Measurements from ENCODE around the gene CCDC183.
"Not testable (repeated sequence)": the region's sequence is repeated elsewhere in the genome, so short reads cannot be mapped to it uniquely, and the experiment has no call there.

Gene CCDC183

DNA sequence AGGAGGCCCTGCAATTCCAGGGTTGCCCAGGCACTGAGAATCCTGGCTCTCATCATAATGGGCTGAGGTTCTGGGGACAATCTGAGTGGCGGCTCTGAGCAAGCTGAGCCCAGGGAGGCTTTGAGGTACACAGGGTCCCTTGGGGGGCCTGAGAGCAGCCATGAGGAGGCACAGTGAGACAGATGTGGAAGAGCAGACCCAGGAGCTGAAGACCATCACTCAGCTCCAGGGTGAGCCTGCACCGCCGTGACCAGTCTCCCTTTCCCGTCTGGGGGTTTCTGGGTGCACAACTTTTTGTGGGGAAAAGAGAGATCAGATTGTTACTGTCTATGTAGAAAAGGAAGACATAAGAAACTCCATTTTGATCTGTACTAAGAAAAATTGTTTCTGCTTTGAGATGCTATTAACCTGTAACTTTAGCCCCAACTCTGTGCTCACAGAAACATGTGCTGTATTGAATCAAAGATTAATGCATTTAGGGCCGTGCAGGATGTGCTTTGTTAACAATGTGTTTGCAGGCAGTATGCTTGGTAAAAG, at the start of gene CCDC183:
CCDC183 (plus strand) TSS at position 101 of the 537 bp plus-strand sequence; CDS start at position 161, 60 bp downstream.
- no peak for ATAC-seq

DNA sequence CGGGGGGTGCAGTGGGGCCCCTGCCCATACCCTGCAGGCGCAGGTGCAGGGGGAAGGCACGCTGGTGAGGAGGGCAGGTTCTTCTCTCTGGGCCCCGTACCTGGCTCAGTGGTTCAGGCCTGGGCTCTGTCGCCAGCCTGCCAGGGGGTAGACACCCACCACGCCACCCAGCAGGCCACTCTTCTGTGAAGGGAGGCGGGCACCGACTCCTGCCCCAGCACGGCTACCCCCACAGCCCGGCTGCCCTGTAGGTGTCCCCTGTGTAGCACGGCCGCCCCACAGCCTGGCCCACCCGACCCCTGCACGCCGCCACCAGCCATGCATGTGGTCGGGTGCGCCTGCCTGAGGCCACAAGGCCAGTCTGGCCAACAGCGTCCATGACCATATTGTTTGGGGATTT, 49.5 kb upstream of the CCDC183 start:
- no peak for ATAC-seq

DNA sequence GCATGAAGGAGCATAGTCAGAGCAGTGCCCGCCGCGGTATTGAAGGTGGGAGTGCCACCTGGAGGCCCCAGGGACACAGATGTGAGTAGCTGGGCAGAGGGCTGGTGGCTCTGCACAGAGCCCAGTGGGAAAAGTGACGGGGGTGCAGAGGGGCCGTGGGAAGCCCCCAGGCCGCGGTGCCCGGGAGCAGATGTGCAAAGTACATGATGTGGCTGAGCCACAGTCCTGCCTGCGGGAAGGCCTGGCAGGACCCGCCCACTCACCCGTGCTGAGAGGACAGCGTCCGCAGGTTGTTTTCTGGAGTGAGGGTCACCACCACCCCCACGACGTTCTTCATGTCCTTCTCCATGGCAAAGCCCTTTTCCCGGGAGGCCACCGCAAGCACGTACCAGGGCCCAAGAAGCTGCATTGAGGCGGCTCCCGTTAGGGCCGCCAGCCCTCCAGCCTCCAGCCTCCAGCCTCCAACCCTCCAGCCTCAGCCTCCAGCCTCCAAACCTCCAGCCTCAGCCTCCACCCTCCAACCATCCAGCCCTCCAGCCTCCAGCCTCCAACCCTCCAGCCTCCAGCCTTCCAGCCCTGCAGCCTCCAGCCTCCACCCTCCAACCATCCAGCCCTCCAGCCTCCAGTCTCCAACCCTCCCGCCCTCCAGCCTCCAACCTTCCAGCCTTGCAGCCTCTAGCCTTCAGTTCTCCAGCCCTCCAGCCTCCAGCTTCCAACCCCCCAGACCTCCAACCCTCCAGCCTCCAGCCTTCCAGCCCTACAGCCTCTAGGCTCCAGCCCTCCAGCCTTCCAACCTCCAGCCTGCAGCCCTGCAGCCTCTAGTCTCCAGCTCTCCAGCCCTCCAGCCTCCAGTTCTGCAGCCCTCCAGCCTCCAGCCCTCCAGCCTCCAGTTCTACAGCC, 48.7 kb upstream of the CCDC183 start:
- ATAC-seq: no peak

DNA sequence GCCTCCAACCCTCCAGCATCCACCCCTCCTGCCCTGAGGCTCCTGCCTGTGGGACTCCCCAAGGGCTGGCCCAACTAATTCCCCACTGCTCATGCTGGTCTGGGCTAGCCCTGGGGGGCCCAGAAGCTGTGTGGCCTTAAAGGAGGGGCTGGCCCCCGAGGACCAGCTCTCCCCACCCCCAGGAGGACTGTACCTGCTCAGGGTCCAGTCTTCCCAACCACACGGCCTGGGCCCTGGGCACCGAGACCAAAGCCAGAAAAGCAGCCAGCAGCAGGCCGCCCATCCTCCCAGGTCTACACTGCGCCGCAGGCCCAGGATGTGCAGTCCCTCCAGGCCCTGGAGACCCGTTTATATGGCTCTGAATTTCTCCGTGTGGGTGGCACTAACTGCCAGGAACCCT, 47.9 kb upstream of the CCDC183 start, which contains the start of gene LCN6:
LCN6 (minus strand) TSS at position 325 of the 400 bp plus-strand sequence; CDS start at position 283, 42 bp downstream.
- ATAC-seq: no peak

DNA sequence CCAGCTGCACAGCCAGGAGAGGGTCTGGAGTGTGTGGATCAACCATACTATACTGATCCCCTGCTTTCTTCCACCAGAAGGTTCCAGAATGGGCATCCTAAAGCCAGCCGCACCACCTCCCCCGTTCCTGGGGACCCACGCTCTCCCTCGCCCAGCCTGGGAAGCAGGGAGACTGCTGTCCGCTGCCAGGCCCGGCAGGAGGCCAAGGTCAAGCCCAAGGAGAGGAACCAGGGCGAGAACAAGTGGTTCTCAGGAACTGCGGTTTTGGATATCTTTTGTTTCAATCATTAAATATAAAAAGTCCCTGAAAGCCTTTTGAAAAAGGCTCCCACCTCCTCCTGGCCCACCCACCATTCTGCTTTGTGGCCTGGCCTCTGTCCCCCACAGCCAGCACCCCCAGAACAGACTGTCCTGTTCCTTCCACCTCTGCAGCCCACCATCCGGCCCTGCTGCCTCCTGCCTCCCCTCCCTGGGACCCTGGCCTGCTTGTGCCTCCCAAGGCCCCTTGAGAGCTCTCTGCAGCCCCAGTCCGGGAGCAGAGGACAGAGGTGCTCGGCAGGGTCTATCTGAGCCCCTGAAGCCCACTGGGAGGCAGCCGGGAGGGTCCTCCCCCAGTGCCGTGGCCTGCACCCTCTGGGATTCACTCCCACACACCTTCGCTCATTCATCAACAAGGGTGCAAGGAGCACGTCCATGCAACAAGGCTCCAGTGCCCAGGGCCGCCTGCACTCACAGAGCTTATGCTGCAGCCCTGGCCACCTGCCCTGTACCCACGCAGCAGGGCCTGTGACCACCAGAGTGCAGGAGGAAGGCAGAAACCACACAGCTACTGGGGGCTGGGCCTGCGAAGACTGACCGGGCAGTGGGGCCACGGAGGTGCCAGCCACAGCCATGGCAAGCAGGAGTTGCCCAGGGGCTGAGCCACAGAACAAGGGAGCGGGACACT, 47.2 kb upstream of the CCDC183 start:
- ATAC-seq: no peak

DNA sequence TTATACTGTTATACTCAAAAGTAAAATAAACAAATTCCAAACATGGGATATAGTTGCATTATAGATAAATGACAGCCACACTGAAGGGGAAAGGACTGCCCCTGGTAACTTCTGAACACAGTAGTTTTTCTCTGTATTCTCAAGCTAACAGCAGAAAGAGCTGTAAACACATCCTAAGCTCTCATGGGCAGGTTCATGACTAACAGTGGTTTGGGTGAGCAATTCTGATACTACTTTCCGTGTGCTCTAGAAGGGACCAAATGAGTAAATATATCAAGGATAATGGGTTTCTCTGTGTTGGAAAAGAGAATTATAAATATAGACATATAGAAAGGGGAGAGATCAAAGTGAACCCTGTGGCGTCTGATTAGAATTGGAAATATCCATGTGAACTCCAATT, 45.6 kb upstream of the CCDC183 start:
- peak; percentile 80 to 86 for ATAC-seq

DNA sequence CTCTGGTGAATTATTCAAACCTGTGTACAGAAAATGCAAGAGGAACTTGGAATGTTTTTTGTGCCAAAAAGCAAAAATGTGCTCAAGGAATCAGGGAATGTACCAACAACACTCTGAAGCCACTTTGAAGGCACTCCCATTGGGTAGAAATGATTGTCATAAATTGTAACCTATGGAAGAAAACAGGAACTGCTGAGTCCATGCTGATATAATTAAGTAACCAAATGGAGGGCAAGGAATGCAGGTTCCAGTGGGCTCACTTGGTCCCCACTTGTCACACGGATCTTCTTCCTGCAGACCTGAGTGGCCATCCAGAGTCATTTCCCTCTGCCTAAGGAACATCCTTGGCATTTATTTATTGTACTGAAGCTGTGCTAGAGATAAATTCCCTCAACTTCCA, 44.9 kb upstream of the CCDC183 start:
- no peak for ATAC-seq

DNA sequence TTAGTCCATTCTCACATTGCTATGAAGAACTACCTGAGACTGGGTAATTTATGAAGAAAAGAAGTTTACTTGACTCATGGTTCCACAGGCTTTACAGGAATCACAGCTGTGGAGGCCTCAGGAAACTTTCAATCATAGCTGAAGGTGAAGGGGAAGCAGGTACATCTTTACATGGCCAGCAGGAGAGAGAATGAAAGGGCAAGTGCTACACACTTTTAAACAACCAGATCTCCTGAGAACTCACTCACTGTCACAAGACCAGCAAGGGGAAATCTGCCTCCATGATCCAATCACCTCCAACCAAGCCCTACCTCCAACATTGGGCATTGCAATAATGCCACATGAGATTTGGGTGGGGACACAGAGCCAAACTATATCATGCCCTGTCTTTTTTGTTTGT, 44.3 kb upstream of the CCDC183 start:
- ATAC-seq: no peak

DNA sequence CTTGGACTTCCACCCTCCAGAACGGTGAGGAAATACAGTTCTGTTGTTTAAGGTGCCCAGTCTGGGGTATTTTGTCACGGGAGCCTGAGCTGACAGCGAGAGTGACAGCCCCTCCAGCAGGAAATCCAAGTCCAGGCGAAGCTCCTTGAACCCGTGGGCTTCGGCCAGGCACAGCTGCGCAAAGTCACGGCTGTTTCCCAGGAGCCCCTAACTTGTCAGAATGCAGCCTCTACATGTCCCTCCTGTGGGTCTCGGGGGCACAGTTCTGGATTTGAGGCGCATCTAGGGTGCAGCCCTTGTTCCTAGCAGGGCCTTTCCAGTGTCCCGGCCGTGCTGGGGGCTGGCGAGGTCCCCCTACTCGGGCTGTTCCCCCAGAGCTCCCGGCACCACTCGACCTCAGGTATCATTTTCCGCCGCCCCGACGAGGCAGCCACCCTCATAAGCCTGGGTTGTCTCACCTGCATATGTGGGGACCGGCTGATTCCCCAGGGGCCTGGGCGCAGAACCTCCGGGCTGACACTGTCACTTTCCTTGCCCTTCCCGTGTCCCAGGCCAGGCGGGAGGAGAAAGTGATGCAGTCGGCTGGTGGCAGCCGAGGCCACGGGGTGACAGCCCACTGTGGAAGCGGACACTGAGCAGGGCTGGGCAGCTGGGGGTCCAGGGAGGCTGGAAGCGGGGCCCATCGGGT, 42.6 kb upstream of the CCDC183 start:
- ATAC-seq: no peak

DNA sequence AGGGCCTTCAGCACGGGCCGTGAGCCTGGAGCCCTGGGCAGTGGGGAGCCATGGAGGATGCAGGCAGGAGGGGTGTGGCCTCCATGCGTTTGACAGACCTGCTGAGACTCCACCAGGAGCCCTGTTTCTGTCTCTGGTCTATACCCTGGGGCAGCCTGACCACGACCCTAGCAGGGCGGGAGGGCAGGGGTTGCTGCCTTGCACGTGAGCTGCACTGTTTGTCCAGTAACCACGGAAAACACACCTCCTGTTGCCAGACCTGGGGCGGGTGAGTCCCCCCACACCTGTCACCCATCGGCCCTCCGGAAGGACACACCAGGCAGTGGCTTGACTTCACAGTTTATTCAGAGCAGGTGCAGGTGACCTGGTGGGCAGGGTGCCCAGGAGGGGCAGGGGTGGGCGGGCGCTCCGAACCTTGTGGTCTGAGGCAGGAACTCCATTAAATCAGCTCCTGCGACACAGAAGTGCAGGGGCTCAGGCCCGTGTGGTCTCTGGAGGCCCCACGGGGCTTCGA, 42.0 kb upstream of the CCDC183 start:
- no peak for ATAC-seq

DNA sequence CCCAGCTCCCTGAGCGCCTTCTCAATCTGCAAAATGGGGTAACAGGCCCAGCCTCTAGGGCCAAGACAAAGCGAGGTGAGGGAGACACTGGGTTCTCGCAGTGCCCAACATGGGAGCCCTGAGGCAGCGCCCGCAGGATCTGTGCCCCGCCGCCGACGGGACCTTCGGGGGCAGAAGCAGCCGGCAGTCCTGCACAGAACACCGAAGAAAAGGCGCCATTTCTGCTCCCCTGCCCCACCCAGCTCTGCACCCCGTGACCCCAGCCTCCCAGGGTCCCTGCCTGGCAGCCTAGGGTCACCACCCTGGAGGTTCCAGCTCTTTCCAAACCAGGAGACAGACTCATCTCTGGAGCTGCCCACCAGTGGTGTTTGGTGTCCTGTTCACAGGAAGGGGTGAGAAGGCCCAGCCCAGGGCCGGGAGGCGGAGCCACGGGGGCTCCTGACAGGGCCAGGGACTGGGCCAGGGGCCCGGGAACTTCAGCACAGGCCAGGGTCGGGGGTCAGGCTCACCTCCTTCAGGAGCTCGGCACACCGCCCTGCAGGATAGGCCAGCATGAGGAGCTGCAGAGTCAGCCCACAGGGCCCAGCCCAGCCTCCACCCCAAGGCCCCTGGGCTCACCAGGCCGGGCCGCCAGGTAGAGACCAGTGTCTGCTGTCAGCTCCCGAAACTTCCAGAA, 41.4 kb upstream of the CCDC183 start:
- ATAC-seq: no peak

DNA sequence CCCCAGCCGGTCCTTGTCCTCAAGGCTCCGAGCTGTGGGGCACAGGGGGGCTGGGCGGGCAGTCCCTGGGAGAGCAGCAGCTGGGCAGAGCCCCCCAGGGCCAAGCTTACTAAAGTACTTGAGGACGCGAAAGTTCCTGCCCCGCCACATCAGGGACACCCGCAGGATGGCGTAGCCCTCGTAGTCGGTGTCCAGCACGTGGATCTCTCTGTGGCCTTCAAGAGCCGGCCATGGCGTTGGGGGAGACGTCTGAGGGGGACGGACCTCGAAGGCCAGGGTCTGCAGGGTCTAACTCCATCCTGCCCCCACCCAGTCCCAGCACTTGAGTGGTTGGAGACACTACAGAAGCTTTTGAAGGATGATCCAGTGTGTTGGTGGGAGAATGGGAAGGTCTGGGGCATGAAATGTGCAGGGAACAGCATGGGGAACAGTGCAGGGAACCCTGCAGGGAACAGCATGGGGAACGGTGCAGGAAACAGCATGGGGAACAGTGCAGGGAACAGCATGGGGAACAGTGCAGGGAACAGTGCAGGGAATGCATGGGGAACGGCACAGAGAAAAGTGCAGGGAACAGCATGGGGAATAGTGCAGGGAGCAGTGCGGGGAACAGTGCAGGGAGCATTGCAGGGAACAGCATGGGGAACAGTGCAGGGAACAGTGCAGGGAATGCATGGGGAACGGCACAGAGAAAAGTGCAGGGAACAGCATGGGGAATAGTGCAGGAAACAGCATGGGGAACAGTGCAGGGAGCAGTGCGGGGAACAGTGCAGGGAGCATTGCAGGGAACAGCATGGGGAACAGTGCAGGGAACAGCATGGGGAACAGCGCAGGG, 40.6 kb upstream of the CCDC183 start:
- ATAC-seq: not testable (repeated sequence)

DNA sequence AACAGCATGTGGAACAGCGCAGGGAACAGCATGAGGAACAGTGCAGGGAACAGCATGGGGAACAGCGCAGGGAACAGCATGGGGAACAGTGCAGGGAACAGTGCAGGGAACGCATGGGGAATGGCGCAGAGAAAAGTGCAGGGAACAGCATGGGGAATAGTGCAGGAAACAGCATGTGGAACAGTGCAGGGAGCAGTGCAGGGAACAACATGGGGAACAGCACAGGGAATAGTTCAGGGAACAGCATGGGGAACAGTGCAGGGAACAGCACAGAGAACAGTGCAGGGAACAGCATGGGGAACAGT, 40.1 kb upstream of the CCDC183 start:
- ATAC-seq: no peak

DNA sequence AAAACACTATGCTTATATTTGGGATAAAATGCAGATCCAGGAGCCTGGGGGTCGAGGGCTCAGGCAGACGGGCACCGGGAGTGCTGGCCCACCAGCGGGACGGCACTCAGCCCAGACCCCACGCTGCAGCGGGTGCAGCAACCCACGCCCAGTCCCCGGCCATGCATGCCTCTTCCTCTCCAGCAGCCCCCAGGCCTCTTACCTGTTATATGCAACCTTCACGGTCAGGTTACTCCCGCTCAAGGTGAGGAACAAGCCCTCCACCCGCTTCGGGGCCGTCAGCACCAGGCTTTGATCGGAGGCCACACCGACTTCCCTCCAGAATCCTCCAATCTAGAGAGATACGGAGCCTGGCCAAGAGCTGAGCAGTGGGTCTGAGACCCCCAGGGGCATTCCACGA, 39.3 kb upstream of the CCDC183 start:
- no peak for ATAC-seq

DNA sequence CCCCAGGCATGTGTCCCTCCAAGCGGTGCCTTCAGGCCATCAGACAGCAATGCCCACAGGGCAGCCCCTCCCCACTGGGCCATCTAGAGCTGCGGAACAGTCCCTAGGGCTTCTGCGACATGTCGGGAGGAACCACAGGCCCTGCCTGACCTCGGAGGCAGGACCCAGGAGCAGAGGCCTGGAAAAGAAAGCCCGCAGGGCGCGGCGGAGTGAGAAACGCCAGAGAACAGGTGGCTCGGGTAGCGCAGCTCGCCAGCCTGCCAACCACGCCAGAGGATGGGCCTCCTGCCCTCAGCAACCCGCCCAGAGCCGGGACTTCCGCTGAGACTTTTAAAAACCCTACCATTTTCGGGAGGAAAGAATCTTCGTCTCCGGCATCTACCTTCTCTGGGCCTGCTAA, 38.8 kb upstream of the CCDC183 start:
- no peak for ATAC-seq

DNA sequence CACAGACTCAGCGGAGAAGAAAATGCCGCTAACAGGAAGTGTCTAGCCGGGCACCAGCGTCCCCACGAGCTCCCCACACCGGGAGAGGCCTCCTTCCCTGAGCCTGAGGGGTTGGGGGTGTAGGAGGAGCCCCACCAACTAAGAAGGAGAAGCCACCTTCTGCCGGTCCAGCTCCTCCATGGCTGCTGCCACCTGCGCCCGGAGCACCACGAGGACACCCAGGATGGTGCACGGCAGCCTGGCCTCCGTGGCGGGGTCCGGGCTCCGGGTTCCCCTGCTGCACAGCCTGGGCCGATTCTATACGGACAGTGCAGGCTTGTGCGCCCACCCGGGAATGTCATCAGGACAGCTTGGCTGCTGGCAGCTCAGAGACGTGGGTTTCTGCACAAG, 38.4 kb upstream of the CCDC183 start:
- no peak for ATAC-seq

DNA sequence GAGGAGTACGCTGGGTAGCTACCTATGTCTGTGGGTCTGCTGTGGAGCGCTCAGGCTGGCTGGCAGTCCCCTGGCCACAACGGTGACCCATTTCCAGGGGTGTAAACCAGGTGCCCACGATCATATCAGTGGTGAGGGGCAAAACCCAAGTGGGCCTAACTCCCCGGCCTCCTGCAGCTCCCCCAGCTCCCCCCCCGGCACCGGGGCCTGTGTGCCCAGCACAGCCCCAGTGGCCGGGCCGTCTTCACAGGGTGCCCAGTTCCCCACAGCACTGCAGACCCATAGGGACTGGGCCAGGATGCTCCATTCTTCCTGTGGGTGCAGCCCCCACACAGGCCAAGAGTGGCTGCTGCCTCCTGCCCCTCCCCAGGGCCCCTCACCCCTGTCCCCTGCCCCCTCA, 37.1 kb upstream of the CCDC183 start:
- ATAC-seq: no peak

DNA sequence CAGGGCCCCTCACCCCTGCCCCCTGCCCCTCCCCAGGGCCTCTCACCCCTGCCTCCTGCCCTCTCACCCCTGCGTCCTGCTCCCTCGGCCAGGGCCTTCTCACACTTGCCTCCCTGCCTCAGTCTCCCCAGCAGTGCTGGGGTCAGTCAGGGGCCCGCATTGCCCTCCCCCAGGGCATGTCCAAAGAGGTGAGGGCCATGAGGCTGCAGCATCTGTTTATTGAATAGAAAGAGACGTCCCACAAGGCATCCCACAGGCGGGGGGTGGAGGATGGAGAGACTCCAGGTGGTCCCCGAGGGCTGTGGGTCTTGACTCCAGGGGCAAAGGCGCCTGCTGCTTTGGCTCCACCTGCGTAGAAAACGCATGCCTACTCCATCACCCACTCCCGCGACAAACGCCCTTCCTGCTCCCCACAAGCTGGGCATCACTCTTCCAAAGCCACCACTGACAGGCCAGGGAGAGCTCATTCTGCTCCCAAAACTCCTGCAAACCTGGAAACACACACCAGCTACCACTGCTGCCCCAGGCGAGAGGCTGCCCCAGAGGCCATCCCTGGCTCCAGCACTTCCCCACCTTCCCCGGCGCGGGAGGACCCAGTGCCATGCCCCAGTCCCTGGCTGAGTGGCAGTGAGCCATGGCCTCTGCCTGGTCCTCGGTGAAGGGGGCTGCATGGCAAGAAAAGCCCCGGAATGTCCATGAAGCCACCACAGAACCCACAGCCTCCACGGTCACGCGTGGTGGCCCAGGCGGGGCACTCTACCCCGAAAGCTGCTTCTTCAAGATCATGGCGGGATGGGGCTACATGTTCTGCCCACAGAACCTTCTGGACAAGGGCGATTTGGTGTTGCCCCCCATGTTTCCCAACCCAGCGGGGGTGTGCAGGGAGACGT, 36.5 kb upstream of the CCDC183 start:
- no peak for ATAC-seq

DNA sequence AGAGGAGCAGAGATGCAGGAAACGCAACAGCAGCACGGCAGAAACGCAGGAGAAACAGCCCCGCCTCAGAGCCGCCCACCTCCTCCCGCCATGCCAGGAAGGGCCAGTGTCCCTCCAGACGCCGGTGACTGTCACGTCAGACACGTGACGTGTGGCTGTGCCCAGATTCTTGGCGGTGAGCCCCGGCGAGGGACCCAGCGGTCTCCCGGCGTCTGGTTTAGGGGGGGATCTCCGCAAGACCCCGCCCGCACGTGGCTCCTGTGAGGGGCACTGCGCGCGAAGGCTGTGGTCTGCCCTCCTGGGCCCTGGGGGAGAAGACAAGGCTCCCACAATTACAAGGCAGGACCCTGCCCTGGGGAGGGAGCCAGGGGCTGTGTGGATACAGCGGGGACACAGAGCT, 35.7 kb upstream of the CCDC183 start:
- no peak for ATAC-seq
